Measurements from ENCODE around the gene RASSF8.

RASSF8 gene

GRCh38 chr12:25932971-25933370 lies 25.5 kb upstream of the RASSF8 start:
- no peak for TF ChIP-seq EZH2 (optimal IDR thresholded peaks at IDR 0.05; ENCODE audit: low read depth, low read length)
- TF ChIP-seq EZH2phosphoT487 (IDR thresholded peaks at IDR 0.05; ENCODE audit: low read length): no peak
- TF ChIP-seq CTCF (IDR thresholded peaks at IDR 0.05; ENCODE audit: low read length): no peak
- Histone ChIP-seq H3K27me3 (replicated peaks; ENCODE audit: insufficient read depth, low read length) (no peaks in the 10 kb centered on the region), H3K27ac (ENCODE audit: low read length) (no peak overlapping the region), H3K36me3 (replicated peaks; ENCODE audit: insufficient read depth, low read length) (no peaks in the 10 kb centered on the region), H3K9me2 (replicated peaks; ENCODE audit: insufficient read depth, low read length) (no peaks in the 10 kb centered on the region), H3K79me2 (ENCODE audit: low read length) (no peaks in the 10 kb centered on the region), H3K9ac (ENCODE audit: low read length) (no peak overlapping the region), H4K20me1 (ENCODE audit: insufficient read depth, low read length) (no peaks in the 10 kb centered on the region), H3F3A (ENCODE audit: insufficient read depth, low read length) (no peaks in the 10 kb centered on the region), H3K9me3 (replicated peaks; ENCODE audit: insufficient read depth, low read length) (no peaks in the 10 kb centered on the region), H2AFZ (ENCODE audit: low read length) (no peak overlapping the region), H3K4me2 (ENCODE audit: low read depth, low read length) (no peak overlapping the region), H3K4me1 (ENCODE audit: low read length) (no peaks in the 10 kb centered on the region), H3K4me3 (ENCODE audit: low read length) (no peak overlapping the region)
- no peak for DNase-seq

GRCh38 chr12:25934456-25934855 lies 24.0 kb upstream of the RASSF8 start:
- Histone ChIP-seq H3F3A (ENCODE audit: insufficient read depth, low read length) (no peaks in the 10 kb centered on the region), H3K9me2 (replicated peaks; ENCODE audit: insufficient read depth, low read length) (no peaks in the 10 kb centered on the region), H3K4me2 (ENCODE audit: low read depth, low read length) (no peak overlapping the region), H3K27me3 (replicated peaks; ENCODE audit: insufficient read depth, low read length) (no peaks in the 10 kb centered on the region), H3K27ac (ENCODE audit: low read length) (no peak overlapping the region), H3K36me3 (replicated peaks; ENCODE audit: insufficient read depth, low read length) (no peaks in the 10 kb centered on the region), H3K4me1 (ENCODE audit: low read length) (no peaks in the 10 kb centered on the region), H3K9me3 (replicated peaks; ENCODE audit: insufficient read depth, low read length) (no peaks in the 10 kb centered on the region), H3K4me3 (ENCODE audit: low read length) (no peak overlapping the region), H2AFZ (ENCODE audit: low read length) (no peak overlapping the region), H3K9ac (ENCODE audit: low read length) (no peak overlapping the region), H3K79me2 (ENCODE audit: low read length) (no peaks in the 10 kb centered on the region), H4K20me1 (ENCODE audit: insufficient read depth, low read length) (no peaks in the 10 kb centered on the region)
- TF ChIP-seq EZH2phosphoT487 (IDR thresholded peaks at IDR 0.05; ENCODE audit: low read length) (no peak), CTCF (IDR thresholded peaks at IDR 0.05; ENCODE audit: low read length) (no peak), EZH2 (optimal IDR thresholded peaks at IDR 0.05; ENCODE audit: low read depth, low read length) (no peak)
- no peak for DNase-seq

GRCh38 chr12:25935355-25936144 lies 22.9 kb upstream of the RASSF8 start:
- no peaks in the 10 kb centered on the region for H3F3A ChIP-seq (ENCODE audit: insufficient read depth, low read length)

More at GRCh38 chr12:25935355-25936144, 22.9 kb upstream of the RASSF8 start:
- H3K27ac ChIP-seq (ENCODE audit: low read length): no peak overlapping the region
- H3K79me2 ChIP-seq (ENCODE audit: low read length): no peaks in the 10 kb centered on the region
- H3K27me3 ChIP-seq (replicated peaks; ENCODE audit: insufficient read depth, low read length): no peaks in the 10 kb centered on the region
- no peak overlapping the region for H3K9ac ChIP-seq (ENCODE audit: low read length)
- H3K36me3 ChIP-seq (replicated peaks; ENCODE audit: insufficient read depth, low read length): no peaks in the 10 kb centered on the region
- H3K9me2 ChIP-seq (replicated peaks; ENCODE audit: insufficient read depth, low read length): no peaks in the 10 kb centered on the region
- H3K4me1 ChIP-seq (ENCODE audit: low read length): no peaks in the 10 kb centered on the region
- no peak overlapping the region for H3K4me3 ChIP-seq (ENCODE audit: low read length)
- DNase-seq: no peak
- H3K4me2 ChIP-seq (ENCODE audit: low read depth, low read length): no peak overlapping the region
- TF ChIP-seq EZH2 (optimal IDR thresholded peaks at IDR 0.05; ENCODE audit: low read depth, low read length) (no peak), CTCF (IDR thresholded peaks at IDR 0.05; ENCODE audit: low read length) (no peak), EZH2phosphoT487 (IDR thresholded peaks at IDR 0.05; ENCODE audit: low read length) (no peak)
- peak overlapping the region; percentile 10; the same call in 1 of the 2 replicates for H2AFZ ChIP-seq (ENCODE audit: low read length)
- H3K9me3 ChIP-seq (replicated peaks; ENCODE audit: insufficient read depth, low read length): no peaks in the 10 kb centered on the region
- H4K20me1 ChIP-seq (ENCODE audit: insufficient read depth, low read length): no peaks in the 10 kb centered on the region

All from MM.1S (cell line).